Heart left ventricle (tissue), 16 donors: ENCODE results near the gene TMED3. TPM values are rescaled to one million over a fixed set of nuclear protein-coding genes. Genes with fewer than 3 reads are reported as not detected.

Experiments used
- ATAC-seq, 4 donors: fragments of 200-7000 bp; cut with Tn5 transposase; one replicate each; pipeline ENCODE4 v1.9.1; 2020 to 2022; ENCODE audit warnings: moderate library complexity in 4 of 4, mild to moderate bottlenecking in 3 of 4, moderate number of reproducible peaks in 1 of 4
- DNase-seq, 5 donors: peaks; one replicate each; pipeline ENCODE4 v3.0.0-alpha.2; 2020
- H3K27ac ChIP-seq, 12 donors: fragments of 200-600 bp; sonication (generic) in 4 of 12; one replicate each; pipeline versions ENCODE4 v1.5.0 to v1.8.0; 2016 to 2022; ENCODE audit warnings: mild to moderate bottlenecking in 2 of 12
- H3K27me3 ChIP-seq, 9 donors: fragments of 200-600 bp; sonication (generic) in 2 of 9; one replicate each; pipeline versions ENCODE4 v1.5.1 to v1.8.0; 2016 to 2022; ENCODE audit warnings: mild to moderate bottlenecking in 3 of 9
- H3K36me3 ChIP-seq, 9 donors: fragments of 200-600 bp; sonication (generic) in 2 of 9; one replicate each; pipeline versions ENCODE4 v1.5.0 to v1.8.0; 2018 to 2022; ENCODE audit warnings: mild to moderate bottlenecking in 2 of 9
- H3K4me1 ChIP-seq, 12 donors: fragments of 200-600 bp; sonication (generic) in 4 of 12; one replicate each; pipeline versions ENCODE4 v1.5.0 to v1.8.0; 2016 to 2022; ENCODE audit warnings: mild to moderate bottlenecking in 3 of 12
- H3K4me3 ChIP-seq, 12 donors: fragments of 200-600 bp; sonication (generic) in 4 of 12; one replicate each; pipeline versions ENCODE4 v1.5.0 to v1.8.0; 2017 to 2022; ENCODE audit warnings: mild to moderate bottlenecking in 9 of 12, moderate library complexity in 4 of 12
- H3K9me3 ChIP-seq, 12 donors: fragments of 200-600 bp; sonication (generic) in 4 of 12; one replicate each; pipeline versions ENCODE4 v1.5.0 to v1.8.0; 2016 to 2022; ENCODE audit warnings: mild to moderate bottlenecking in 1 of 12
- CTCF ChIP-seq, 12 donors: fragments of 200-600 bp; sonication (generic) in 4 of 12; IDR thresholded peaks; one replicate each; pipeline versions ENCODE4 v1.5.0 to v1.8.0; 2018 to 2022; ENCODE audit warnings: antibody characterized with exemption in 12 of 12, mild to moderate bottlenecking in 5 of 12
- POLR2A ChIP-seq, 2 donors: fragments of 450-650 bp; IDR thresholded peaks; one replicate each; pipeline ENCODE4 v1.6.1; 2017; ENCODE audit warnings: antibody characterized with exemption in 2 of 2, mild to moderate bottlenecking in 2 of 2, moderate library complexity in 2 of 2
- WGBS, 4 donors: extraction: QIAGEN DNeasy Blood & Tissue Kit in 2 of 4; methylation state at CpG; one replicate each; pipeline versions ENCODE4 v1.1.5 to v1.1.7; 2013 to 2018; 5-methylcytosine and 5-hydroxymethylcytosine counted together
- intact Hi-C, 10 donors: fragments of 100-400 bp; cut with DNase I; formaldehyde crosslinking; loops; one replicate each; pipeline versions ENCODE4 v1.11.1 to v1.14.2; 2022
- polyA plus RNA-seq, 2 donors: library from polyadenylated mRNA; stranded (reverse); fragments of 200-250 nt; gene quantifications; one replicate each; pipeline ENCODE4 v1.2.3, GENCODE V29; 2013
- total RNA-seq, 9 donors: library from RNA; depleted of rRNA in 2 of 9; stranded (reverse); fragments of >200 nt in 2 of 9; fragmentation: NEBNext Ultra II Directional in 3 of 9; extraction: Animal tissue kit (Norgen Biotek cat#: 25700) in 3 of 9; gene quantifications; one replicate each; pipeline versions ENCODE4 v1.1.0 to v1.2.4, GENCODE V29; 2016 to 2023
- donor health status: ischemic (EF 13 %, LVEDD 7.1; RV severe dilation, severe dysfunction).
- donor health status: healthy with polysubstance abuse.
- donor health status: DM: no; HTN: yes; CAD: no.
- donor health status: DM: no; HTN: no; CAD: no.
- donor health status: ischemic (EF 25% LVEDD 6.9; RV normal size, moderate dysfunction).
- donor health status: ischemic (EF 25% LVEDD 5.7; RV mildly dilated, moderate dysfunction).
- donor health status: healthy.
- donor health status: DM: yes; HTN: yes; CAD: no.
- donor health status: ischemic (EF 35%, LVEDD 5.7; RV mildly dilated, moderate dysfunction).
- donor health status: nonischemic (EF 11% LVEDD 7.7; RV severe dilation, severe dysfunction).
- donor health status: DM: yes; HTN: yes; CAD: no.
- donor health status: PGD.
- donor health status: ischemic (EF 29% LVEDD 5.4; RV normal size, mild dysfunction).
- donor health status: nonischemic (EF 23%, LVEDD 6.1; RV moderate dilation, normal function).

TMED3 gene
- total and polyA plus RNA-seq, 11 donors, result 16.5 to 48.2 (median 24.6) TPM

- intact Hi-C loops, result loop anchor here in 1 of 10 donors (10.0 kb wide), 1 partner anchor 64 kb away; no protein-coding TSS in a partner anchor
- Histone ChIP-seq H3K4me1 (no peaks in the 10 kb centered on the region), H3K27me3 (peaks cover 0 to 20% (median 0%) of the 10 kb centered on the region in 9 donors), H3K4me3 (no peak overlapping the region), H3K27ac (no peak overlapping the region), H3K9me3 (no peaks in the 10 kb centered on the region), H3K36me3 (no peaks in the 10 kb centered on the region)
- no peak for ATAC-seq
- no peak for TF ChIP-seq POLR2A (IDR thresholded peaks at IDR 0.05)
- TF ChIP-seq CTCF (IDR thresholded peaks at IDR 0.05), result no peak
- no peak for DNase-seq
- 79 to 87% (median 81%) methylated on average over 7 of the region's 7 CpGs for WGBS, 4 donors
These were observed 11.6 kb upstream of the TMED3 start for GRCh38 chr15:79299126-79299840.

- intact Hi-C loops, result loop anchor here in 1 of 10 donors (10.0 kb wide), 1 partner anchor 65 kb away; no protein-coding TSS in a partner anchor
These were observed 11.1 kb upstream of the TMED3 start for GRCh38 chr15:79299841-79300235.

GRCh38 chr15:79307251-79307650 is 3.7 kb upstream of the TMED3 start:
- ATAC-seq, result no peak
- intact Hi-C loops, result no loop called here
- peaks cover 0 to 14% (median 0%) of the 10 kb centered on the region in 9 donors for H3K27me3 ChIP-seq

More at GRCh38 chr15:79299841-79300235, 11.1 kb upstream of the TMED3 start:
- peaks cover 0 to 20% (median 0%) of the 10 kb centered on the region in 9 donors for H3K27me3 ChIP-seq
- no peaks in the 10 kb centered on the region for H3K9me3 ChIP-seq
- H3K4me1 ChIP-seq, result no peaks in the 10 kb centered on the region
- 45 to 62% (median 57%) methylated on average over 1 of the region's 1 CpG for WGBS, 4 donors
- H3K27ac ChIP-seq, result no peak overlapping the region
- no peak for ATAC-seq
- H3K36me3 ChIP-seq, result no peaks in the 10 kb centered on the region
- DNase-seq, result no peak
- TF ChIP-seq CTCF (IDR thresholded peaks at IDR 0.05) (no peak), POLR2A (IDR thresholded peaks at IDR 0.05) (no peak)
- H3K4me3 ChIP-seq, result no peak overlapping the region

More at GRCh38 chr15:79307251-79307650, 3.7 kb upstream of the TMED3 start:
- Histone ChIP-seq H3K4me3 (no peak overlapping the region), H3K4me1 (peaks cover 0 to 15% (median 9%) of the 10 kb centered on the region in 12 donors), H3K36me3 (no peaks in the 10 kb centered on the region), H3K9me3 (no peaks in the 10 kb centered on the region), H3K27ac (no peak overlapping the region)
- WGBS, 4 donors, result 48 to 55% (median 50%) methylated on average over 4 of the region's 4 CpGs
- TF ChIP-seq POLR2A (IDR thresholded peaks at IDR 0.05), result no peak
- no peak for TF ChIP-seq CTCF (IDR thresholded peaks at IDR 0.05)
- no peak for DNase-seq
